Thoracic aorta (tissue), 2 donors: ENCODE data around the gene NCKAP1. TPM values are rescaled to one million over a fixed set of nuclear protein-coding genes. Genes with fewer than 3 reads are reported as not detected.

Experiments used
- ATAC-seq: fragments of 150-250 bp; one replicate; pipeline ENCODE4 v1.8.0; 2017; ENCODE audit warnings: low read depth; ENCODE audit not compliant: insufficient number of reproducible peaks, low FRiP score
- DNase-seq: peaks from one replicate; pipeline ENCODE4 v3.0.0-alpha.2; 2020; ENCODE audit warnings: low spot score
- H3K27ac ChIP-seq, 2 donors: fragments of 200-600 bp; sonication (generic); 1 replicate in 1 of 2; 2 replicates in 1 of 2; pipeline ENCODE4 v1.5.1; 2016; ENCODE audit warnings: mild to moderate bottlenecking in 2 of 2, moderate library complexity in 2 of 2
- H3K27me3 ChIP-seq: fragments of 200-600 bp; sonication (generic); replicated peaks from 2 replicates; pipeline ENCODE4 v1.6.0; 2016; ENCODE audit warnings: mild to moderate bottlenecking; ENCODE audit not compliant: insufficient read depth
- H3K36me3 ChIP-seq: fragments of 200-600 bp; sonication (generic); one replicate; pipeline ENCODE4 v1.5.1; 2016
- H3K4me1 ChIP-seq, 2 donors: fragments of 200-600 bp; sonication (generic); 1 replicate in 1 of 2; 2 replicates in 1 of 2; pipeline versions ENCODE4 v1.5.1 to v1.6.0; 2016; ENCODE audit warnings: low read depth in 2 of 2, mild to moderate bottlenecking in 1 of 2; ENCODE audit not compliant: control insufficient read depth in 1 of 2
- H3K4me3 ChIP-seq: fragments of 200-600 bp; sonication (generic); 2 replicates; pipeline ENCODE4 v1.5.1; 2016; ENCODE audit warnings: mild to moderate bottlenecking
- H3K9me3 ChIP-seq: fragments of 200-600 bp; sonication (generic); 2 replicates; pipeline ENCODE4 v1.5.1; 2016
- total RNA-seq, 2 donors: library from RNA; depleted of rRNA; stranded (reverse); fragments of >200 nt; gene quantifications; one replicate each; pipeline versions ENCODE4 v1.1.0 to v1.2.3, GENCODE V29; 2016
- TF ChIP-seq, protein P1 (sequence below): fragments of 200-600 bp; sonication (generic); IDR thresholded peaks from one replicate; pipeline ENCODE4 v1.5.1; 2019; ENCODE audit warnings: antibody characterized with exemption

The NCKAP1 gene
- total RNA-seq, 2 donors from 2014 or later = 116 to 159 TPM

DNA sequence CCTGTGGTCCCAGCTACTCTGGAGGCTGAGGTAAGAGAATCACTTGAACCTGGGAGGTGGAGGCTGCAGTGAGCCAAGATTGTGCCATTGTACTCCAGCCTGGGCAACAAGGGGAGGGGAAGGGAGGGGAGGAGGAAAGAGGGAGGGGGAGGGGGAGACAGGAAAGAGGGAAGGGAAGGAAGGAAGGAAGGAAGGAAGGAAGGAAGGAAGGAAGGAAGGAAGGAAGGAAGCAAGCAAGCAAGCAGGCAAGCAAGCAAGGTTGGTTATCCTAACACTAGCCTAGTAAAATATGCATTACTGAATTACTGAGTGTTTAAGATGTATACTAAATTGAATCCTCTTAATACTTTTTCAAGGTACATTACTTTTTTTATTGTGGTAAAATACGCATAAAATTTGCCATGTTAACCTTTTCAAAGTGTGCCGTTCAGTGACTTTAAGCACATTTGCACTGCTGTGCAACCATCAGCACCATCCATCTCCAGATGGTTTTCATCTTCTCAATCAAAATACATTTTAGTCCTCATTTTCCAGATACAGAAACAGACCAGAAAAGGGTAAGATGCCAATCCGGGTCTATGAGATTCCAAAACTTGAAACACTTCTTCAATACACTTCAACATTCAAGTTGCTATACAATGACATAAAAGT is 28.9 kb downstream of the NCKAP1 start:
- Histone ChIP-seq H3K4me1 (peaks cover 20 to 46% of the 10 kb centered on the region in 2 donors), H3K36me3 (no peaks in the 10 kb centered on the region), H3K9me3 (no peaks in the 10 kb centered on the region), H3K4me3 (no peak overlapping the region), H3K27me3 (no peaks in the 10 kb centered on the region), H3K27ac (no peak overlapping the region)
- TF ChIP-seq, protein P1, sequence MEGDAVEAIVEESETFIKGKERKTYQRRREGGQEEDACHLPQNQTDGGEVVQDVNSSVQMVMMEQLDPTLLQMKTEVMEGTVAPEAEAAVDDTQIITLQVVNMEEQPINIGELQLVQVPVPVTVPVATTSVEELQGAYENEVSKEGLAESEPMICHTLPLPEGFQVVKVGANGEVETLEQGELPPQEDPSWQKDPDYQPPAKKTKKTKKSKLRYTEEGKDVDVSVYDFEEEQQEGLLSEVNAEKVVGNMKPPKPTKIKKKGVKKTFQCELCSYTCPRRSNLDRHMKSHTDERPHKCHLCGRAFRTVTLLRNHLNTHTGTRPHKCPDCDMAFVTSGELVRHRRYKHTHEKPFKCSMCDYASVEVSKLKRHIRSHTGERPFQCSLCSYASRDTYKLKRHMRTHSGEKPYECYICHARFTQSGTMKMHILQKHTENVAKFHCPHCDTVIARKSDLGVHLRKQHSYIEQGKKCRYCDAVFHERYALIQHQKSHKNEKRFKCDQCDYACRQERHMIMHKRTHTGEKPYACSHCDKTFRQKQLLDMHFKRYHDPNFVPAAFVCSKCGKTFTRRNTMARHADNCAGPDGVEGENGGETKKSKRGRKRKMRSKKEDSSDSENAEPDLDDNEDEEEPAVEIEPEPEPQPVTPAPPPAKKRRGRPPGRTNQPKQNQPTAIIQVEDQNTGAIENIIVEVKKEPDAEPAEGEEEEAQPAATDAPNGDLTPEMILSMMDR = no peak
- no peak for ATAC-seq
- no peak for DNase-seq

DNA sequence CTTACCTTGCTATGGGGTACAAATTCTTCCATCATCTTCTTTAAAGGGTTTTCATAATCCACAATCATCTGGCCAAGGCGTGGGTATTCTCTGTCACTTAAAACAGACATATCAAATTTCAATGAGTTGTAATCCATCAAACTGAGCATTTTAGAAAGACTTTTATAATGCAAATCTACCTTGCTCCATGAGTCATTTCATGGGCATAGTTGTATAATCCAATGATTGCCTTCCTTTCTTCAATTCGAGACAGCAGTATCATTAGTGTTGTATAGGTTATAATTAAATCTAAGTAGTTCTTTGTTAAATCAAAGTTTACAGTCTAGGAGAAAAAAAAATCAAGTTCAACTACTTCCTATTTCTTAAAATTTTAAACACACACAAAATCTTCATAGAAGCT is 36.3 kb downstream of the NCKAP1 start:
- Histone ChIP-seq H3K9me3 (no peaks in the 10 kb centered on the region), H3K27ac (no peak overlapping the region), H3K4me3 (no peak overlapping the region), H3K4me1 (peaks cover 8 to 15% of the 10 kb centered on the region in 2 donors), H3K27me3 (no peaks in the 10 kb centered on the region), H3K36me3 (no peaks in the 10 kb centered on the region)
- ATAC-seq (no peak), DNase-seq (no peak)
- TF ChIP-seq, protein P1 = no peak

DNA sequence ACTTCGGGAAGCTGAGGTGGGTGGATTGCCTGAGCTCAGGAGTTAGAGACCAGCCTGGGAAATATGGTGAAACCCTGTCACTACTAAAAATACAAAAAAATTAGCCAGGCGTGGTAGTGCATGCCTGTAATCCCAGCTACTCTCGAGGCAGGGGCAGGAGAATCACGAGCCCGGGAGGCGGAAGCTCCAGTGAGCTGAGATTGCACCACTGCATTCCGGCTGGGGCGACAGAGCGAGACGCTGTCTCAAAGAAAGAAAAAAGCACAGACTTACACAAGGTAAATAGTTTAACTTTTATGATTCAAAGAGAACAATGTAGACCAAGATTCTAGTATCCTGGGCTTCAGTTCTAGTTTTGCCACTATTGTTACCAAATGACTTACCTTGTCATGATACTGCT is 37.4 kb downstream of the NCKAP1 start:
- TF ChIP-seq, protein P1 = no peak
- Histone ChIP-seq H3K4me1 (peaks cover 8 to 19% of the 10 kb centered on the region in 2 donors), H3K27ac (no peak overlapping the region), H3K9me3 (no peaks in the 10 kb centered on the region), H3K36me3 (no peaks in the 10 kb centered on the region), H3K27me3 (no peaks in the 10 kb centered on the region), H3K4me3 (no peak overlapping the region)
- DNase-seq = no peak
- ATAC-seq = no peak

DNA sequence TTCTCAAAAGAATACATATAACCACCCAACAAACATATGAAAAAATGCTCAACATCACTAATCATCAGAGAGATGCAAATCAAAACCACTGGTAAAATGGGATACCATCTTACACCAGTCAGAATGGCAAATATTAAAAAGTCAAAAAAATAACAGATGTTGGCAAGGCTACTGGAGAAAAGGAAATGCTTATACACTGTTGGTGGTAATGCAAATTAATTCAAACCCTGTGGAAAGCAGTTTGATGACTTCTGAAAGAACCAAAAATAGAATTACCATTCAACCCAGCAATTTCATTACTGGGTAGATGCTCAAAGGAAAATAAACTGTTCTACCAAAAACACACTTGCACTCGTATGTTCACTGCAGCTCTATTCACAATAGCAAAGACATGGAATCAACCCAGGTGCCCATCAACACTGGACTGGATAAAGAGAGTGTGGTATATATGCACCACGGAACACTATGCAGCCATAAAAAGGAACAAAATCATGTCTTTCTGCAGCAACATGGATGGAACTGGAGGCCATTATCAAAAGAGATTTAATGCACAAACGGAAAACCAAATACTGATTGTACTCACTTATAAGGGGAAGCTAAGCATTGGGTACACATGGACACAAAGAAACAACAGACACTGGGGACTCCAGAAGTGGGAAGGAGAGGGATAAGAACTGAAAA is 38.8 kb downstream of the NCKAP1 start:
- Histone ChIP-seq H3K4me1 (peaks cover 8 to 11% of the 10 kb centered on the region in 2 donors), H3K9me3 (no peaks in the 10 kb centered on the region), H3K36me3 (peaks cover 7% of the 10 kb centered on the region), H3K27me3 (no peaks in the 10 kb centered on the region), H3K27ac (no peak overlapping the region), H3K4me3 (no peak overlapping the region)
- TF ChIP-seq, protein P1 = no peak
- no peak for ATAC-seq
- no peak for DNase-seq

DNA sequence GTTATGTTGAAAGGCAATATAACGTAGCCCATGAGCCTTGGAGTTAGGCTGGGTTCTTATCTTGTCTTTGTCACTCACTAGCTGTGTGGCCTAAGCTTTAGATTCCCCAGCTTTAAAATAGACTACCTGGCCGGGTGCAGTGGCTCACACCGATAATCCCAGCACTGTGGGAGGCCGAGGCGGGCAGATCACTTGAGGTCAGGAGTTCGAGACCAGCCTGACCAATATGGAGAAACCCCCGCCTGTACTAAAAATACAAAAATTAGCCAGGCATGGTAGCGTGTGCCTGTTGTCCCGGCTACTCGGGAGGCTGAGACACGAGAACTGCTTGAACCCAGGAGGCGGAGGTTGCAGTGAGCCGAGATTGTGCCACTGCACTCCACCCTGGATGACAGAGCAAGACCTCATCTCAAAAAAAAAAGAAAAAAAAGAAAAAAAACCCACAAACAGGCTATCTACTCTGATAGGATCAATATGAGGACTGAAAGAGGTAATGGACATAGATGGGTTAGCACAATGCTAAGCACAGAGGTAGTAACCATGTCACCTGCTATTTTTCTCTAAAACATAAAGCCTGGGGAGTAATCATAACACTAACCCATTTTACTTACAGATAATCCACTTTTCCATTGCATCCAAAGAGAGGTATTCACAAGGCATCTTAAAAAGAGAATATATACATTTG is 43.9 kb downstream of the NCKAP1 start:
- Histone ChIP-seq H3K4me1 (peaks cover 4 to 7% of the 10 kb centered on the region in 2 donors), H3K36me3 (peaks cover 15% of the 10 kb centered on the region), H3K27ac (no peak overlapping the region), H3K4me3 (no peak overlapping the region), H3K9me3 (no peaks in the 10 kb centered on the region), H3K27me3 (no peaks in the 10 kb centered on the region)
- DNase-seq (no peak), ATAC-seq (no peak)
- TF ChIP-seq, protein P1 = no peak
